Measurements from ENCODE around the gene NAXD.
"Not testable (repeated sequence)": the region's sequence is repeated elsewhere in the genome, so short reads cannot be mapped to it uniquely, and the experiment has no call there.

NAXD gene

GRCh38 chr13:110615322-110616102, at the start of gene NAXD:
Gene NAXD, plus strand, starts transcription at chr13:110615545. Its CDS starts 57 bp downstream, at chr13:110615602.
- peak; percentile 74 to 83 for DNase-seq

GRCh38 chr13:110566171-110566570, 49.2 kb upstream of the NAXD start:
- no peak for DNase-seq

GRCh38 chr13:110568612-110569011, 46.7 kb upstream of the NAXD start:
- DNase-seq, result no peak

- not testable (repeated sequence) for DNase-seq
These were observed 45.4 kb upstream of the NAXD start for GRCh38 chr13:110569962-110570361.

GRCh38 chr13:110570886-110571285, 44.5 kb upstream of the NAXD start:
- DNase-seq, result no peak

- DNase-seq, result no peak
These were observed 43.2 kb upstream of the NAXD start for GRCh38 chr13:110571896-110572777.

- no peak for DNase-seq
These were observed 42.6 kb upstream of the NAXD start for GRCh38 chr13:110572778-110573118.

- DNase-seq, result no peak
These were observed 41.2 kb upstream of the NAXD start for GRCh38 chr13:110574161-110574560.

- peak; percentile 7 to 39 for DNase-seq
These were observed 39.8 kb upstream of the NAXD start for GRCh38 chr13:110575322-110576069.

GRCh38 chr13:110576070-110576394, 39.3 kb upstream of the NAXD start:
- no peak for DNase-seq

GRCh38 chr13:110576736-110577476, 38.4 kb upstream of the NAXD start:
- no peak for DNase-seq

- no peak for DNase-seq
These were observed 37.0 kb upstream of the NAXD start for GRCh38 chr13:110578363-110578762.

- no peak for DNase-seq
These were observed 34.5 kb upstream of the NAXD start for GRCh38 chr13:110580800-110581199.

GRCh38 chr13:110581506-110582185, 33.7 kb upstream of the NAXD start:
- DNase-seq, result no peak

GRCh38 chr13:110582421-110582954, 32.9 kb upstream of the NAXD start:
- DNase-seq, result no peak

- no peak for DNase-seq
These were observed 32.0 kb upstream of the NAXD start for GRCh38 chr13:110583178-110583865.

- no peak for DNase-seq
These were observed 25.5 kb upstream of the NAXD start for GRCh38 chr13:110589793-110590390.

- DNase-seq, result no peak
These were observed 24.8 kb upstream of the NAXD start for GRCh38 chr13:110590577-110590976.

- no peak for DNase-seq
These were observed 22.7 kb upstream of the NAXD start for GRCh38 chr13:110592665-110593064.

GRCh38 chr13:110593430-110594130, 21.8 kb upstream of the NAXD start:
- DNase-seq, result peak; percentile 7 to 55
